OCI-LY1 (cell line): Measurements from ENCODE around the gene EXTL2.

Experiments used
- H2AFZ ChIP-seq: fragments of 200-600 bp; sonication (generic), shearing (Covaris generic); 2 replicates; pipeline ENCODE4 v1.6.0; 2014; ENCODE audit warnings: antibody characterized with exemption, mild to moderate bottlenecking, low read length
- H3F3A ChIP-seq: fragments of 200-600 bp; sonication (generic), shearing (Covaris generic); 2 replicates; pipeline ENCODE4 v1.6.0; 2014; ENCODE audit warnings: mild to moderate bottlenecking, antibody characterized with exemption, low read length, moderate library complexity; ENCODE audit not compliant: insufficient read depth
- H3K27ac ChIP-seq: fragments of 200-600 bp; sonication (generic); 2 replicates; pipeline ENCODE4 v1.5.1; 2014; ENCODE audit warnings: low read length, mixed run types, mild to moderate bottlenecking, low read depth; ENCODE audit not compliant: poor library complexity, severe bottlenecking
- H3K27me3 ChIP-seq: fragments of 200-600 bp; sonication (generic); 2 replicates; pipeline ENCODE4 v1.6.0; 2014; ENCODE audit warnings: antibody characterized with exemption, mild to moderate bottlenecking, low read length, moderate library complexity; ENCODE audit not compliant: insufficient read depth
- H3K36me3 ChIP-seq: fragments of 200-600 bp; sonication (generic); 2 replicates; pipeline ENCODE4 v1.6.1; 2014; ENCODE audit warnings: mild to moderate bottlenecking, antibody characterized with exemption, low read length, moderate library complexity, mixed read lengths; ENCODE audit not compliant: insufficient read depth
- H3K4me1 ChIP-seq: fragments of 200-600 bp; sonication (generic); 2 replicates; pipeline ENCODE4 v1.5.1; 2014; ENCODE audit warnings: mild to moderate bottlenecking, low read length, moderate library complexity; ENCODE audit not compliant: insufficient read depth, severe bottlenecking
- H3K4me2 ChIP-seq: fragments of 200-600 bp; sonication (generic), shearing (Covaris generic); 2 replicates; pipeline ENCODE4 v1.6.1; 2014; ENCODE audit warnings: low read length
- H3K4me3 ChIP-seq: fragments of 200-600 bp; sonication (generic); 2 replicates; pipeline ENCODE4 v1.5.1; 2014; ENCODE audit warnings: low read length, low read depth, mild to moderate bottlenecking, mixed read lengths; ENCODE audit not compliant: poor library complexity, severe bottlenecking
- H3K79me2 ChIP-seq: fragments of 200-600 bp; shearing (Covaris generic); 2 replicates; pipeline ENCODE4 v1.6.1; 2016; ENCODE audit warnings: mixed run types, low read length, mixed read lengths; ENCODE audit not compliant: insufficient read depth
- H3K9ac ChIP-seq: fragments of 200-600 bp; sonication (generic), shearing (Covaris generic); 2 replicates; pipeline ENCODE4 v1.6.1; 2014; ENCODE audit warnings: mild to moderate bottlenecking, low read length, mixed read lengths
- H3K9me2 ChIP-seq: fragments of 200-600 bp; sonication (generic), shearing (Covaris generic); 2 replicates; pipeline ENCODE4 v1.6.1; 2014; ENCODE audit warnings: low read depth, mild to moderate bottlenecking, low read length, mixed read lengths
- H3K9me3 ChIP-seq: fragments of 200-600 bp; shearing (Covaris generic); 2 replicates; pipeline ENCODE4 v1.6.1; 2014; ENCODE audit warnings: low read length, mixed read lengths
- H4K20me1 ChIP-seq: fragments of 200-600 bp; sonication (generic), shearing (Covaris generic); 2 replicates; pipeline ENCODE4 v1.6.0; 2016; ENCODE audit warnings: mild to moderate bottlenecking, low read length; ENCODE audit not compliant: insufficient read depth
- EZH2 ChIP-seq: fragments of 200-600 bp; sonication (generic), shearing (Covaris generic); IDR thresholded peaks from 2 replicates; pipeline ENCODE4 v1.8.0; 2017; ENCODE audit warnings: borderline replicate concordance, mixed run types, mild to moderate bottlenecking, antibody characterized with exemption, low read length, moderate library complexity, mixed read lengths
- TF ChIP-seq, protein P1 (sequence below): fragments of 200-600 bp; sonication (generic), shearing (Covaris generic); IDR thresholded peaks from 2 replicates; pipeline ENCODE4 v1.5.1; 2017; ENCODE audit warnings: mild to moderate bottlenecking, antibody characterized with exemption, low read length, moderate library complexity, mixed read lengths

EXTL2 gene

DNA sequence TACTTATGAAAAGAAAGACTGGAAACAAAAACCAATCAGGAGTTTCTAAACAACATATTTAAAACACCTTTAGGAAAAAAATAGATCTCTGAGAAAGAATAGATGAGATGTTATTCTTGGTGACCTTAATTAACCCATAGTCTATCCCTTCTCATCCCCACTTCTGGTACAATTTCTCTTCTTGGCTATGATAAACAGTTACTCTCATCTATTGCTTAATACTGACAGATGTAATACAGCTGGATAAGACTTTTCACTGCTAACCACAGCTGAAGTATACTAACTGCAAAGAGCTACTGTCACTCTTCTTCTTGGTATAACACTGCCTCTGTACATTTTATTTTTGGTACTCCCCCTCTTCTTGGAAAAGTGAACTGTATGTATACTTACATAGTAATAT lies 15.2 kb downstream of the EXTL2 start:
- no peak overlapping the region for H3K9ac ChIP-seq
- no peak overlapping the region for H3K27ac ChIP-seq
- H2AFZ ChIP-seq = no peak overlapping the region
- no peak overlapping the region for H3K4me2 ChIP-seq
- H3K79me2 ChIP-seq = no peaks in the 10 kb centered on the region
- no peak overlapping the region for H3K4me3 ChIP-seq
- no peaks in the 10 kb centered on the region for H3K9me3 ChIP-seq
- H3K4me1 ChIP-seq = no peaks in the 10 kb centered on the region
- no peaks in the 10 kb centered on the region for H3F3A ChIP-seq
- no peaks in the 10 kb centered on the region for H3K9me2 ChIP-seq
- no peaks in the 10 kb centered on the region for H3K36me3 ChIP-seq
- H4K20me1 ChIP-seq = no peaks in the 10 kb centered on the region
- no peaks in the 10 kb centered on the region for H3K27me3 ChIP-seq
- TF ChIP-seq, protein P1, sequence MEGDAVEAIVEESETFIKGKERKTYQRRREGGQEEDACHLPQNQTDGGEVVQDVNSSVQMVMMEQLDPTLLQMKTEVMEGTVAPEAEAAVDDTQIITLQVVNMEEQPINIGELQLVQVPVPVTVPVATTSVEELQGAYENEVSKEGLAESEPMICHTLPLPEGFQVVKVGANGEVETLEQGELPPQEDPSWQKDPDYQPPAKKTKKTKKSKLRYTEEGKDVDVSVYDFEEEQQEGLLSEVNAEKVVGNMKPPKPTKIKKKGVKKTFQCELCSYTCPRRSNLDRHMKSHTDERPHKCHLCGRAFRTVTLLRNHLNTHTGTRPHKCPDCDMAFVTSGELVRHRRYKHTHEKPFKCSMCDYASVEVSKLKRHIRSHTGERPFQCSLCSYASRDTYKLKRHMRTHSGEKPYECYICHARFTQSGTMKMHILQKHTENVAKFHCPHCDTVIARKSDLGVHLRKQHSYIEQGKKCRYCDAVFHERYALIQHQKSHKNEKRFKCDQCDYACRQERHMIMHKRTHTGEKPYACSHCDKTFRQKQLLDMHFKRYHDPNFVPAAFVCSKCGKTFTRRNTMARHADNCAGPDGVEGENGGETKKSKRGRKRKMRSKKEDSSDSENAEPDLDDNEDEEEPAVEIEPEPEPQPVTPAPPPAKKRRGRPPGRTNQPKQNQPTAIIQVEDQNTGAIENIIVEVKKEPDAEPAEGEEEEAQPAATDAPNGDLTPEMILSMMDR = no peak
- TF ChIP-seq EZH2 = no peak

DNA sequence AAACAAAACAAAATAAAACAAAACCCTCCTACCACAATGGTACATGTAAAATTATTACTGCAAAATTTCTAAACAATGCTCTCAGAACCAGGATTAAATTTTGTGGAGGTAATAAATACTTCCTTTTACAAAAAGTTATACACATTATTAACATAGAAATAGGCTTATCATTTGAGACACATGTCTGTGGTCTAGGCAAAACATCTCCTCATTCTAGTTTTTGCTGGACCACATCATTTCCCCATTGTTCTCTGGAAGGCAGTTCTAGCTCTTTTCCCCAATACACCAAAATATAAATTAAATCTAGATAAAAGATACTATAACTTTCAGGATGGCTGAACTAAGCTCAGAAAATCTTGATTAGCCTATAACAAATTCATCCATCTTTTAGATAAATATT lies 18.4 kb downstream of the EXTL2 start:
- Histone ChIP-seq H3F3A (no peaks in the 10 kb centered on the region), H3K4me1 (no peaks in the 10 kb centered on the region), H3K9ac (no peak overlapping the region), H3K27me3 (no peaks in the 10 kb centered on the region), H3K4me3 (no peak overlapping the region), H3K36me3 (no peaks in the 10 kb centered on the region), H3K79me2 (no peaks in the 10 kb centered on the region), H3K27ac (no peak overlapping the region), H3K9me3 (no peaks in the 10 kb centered on the region), H4K20me1 (no peaks in the 10 kb centered on the region), H3K9me2 (no peaks in the 10 kb centered on the region), H3K4me2 (no peak overlapping the region), H2AFZ (no peak overlapping the region)
- TF ChIP-seq, protein P1 = no peak
- TF ChIP-seq EZH2 = no peak

DNA sequence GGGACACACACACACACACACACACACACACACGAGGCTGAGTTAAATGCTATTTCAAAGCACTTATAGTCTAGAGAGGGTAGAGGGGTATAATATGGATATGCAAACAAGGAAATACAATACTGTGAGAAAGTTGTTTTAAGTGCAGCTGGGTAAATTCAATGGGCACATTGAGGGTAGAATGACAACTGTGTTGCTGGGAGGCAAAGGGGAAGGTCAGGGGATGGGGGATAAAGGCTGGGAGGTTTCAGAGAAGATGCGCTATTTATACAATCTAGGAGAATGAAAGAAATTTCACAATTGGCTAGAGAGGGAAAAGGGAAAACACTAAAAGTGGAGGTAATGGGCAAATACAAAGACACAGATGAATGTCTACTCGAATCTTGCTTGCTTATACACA lies 19.4 kb downstream of the EXTL2 start:
- H3K9me2 ChIP-seq = no peaks in the 10 kb centered on the region
- no peaks in the 10 kb centered on the region for H3K79me2 ChIP-seq
- no peaks in the 10 kb centered on the region for H3F3A ChIP-seq
- H2AFZ ChIP-seq = no peak overlapping the region
- H3K9ac ChIP-seq = no peak overlapping the region
- H3K36me3 ChIP-seq = no peaks in the 10 kb centered on the region
- no peak overlapping the region for H3K27ac ChIP-seq
- TF ChIP-seq EZH2 = no peak
- TF ChIP-seq, protein P1 = no peak
- H3K27me3 ChIP-seq = no peaks in the 10 kb centered on the region
- no peaks in the 10 kb centered on the region for H3K4me1 ChIP-seq
- H3K9me3 ChIP-seq = no peaks in the 10 kb centered on the region
- no peak overlapping the region for H3K4me3 ChIP-seq
- no peaks in the 10 kb centered on the region for H4K20me1 ChIP-seq
- no peak overlapping the region for H3K4me2 ChIP-seq
